NB4 (cell line): ENCODE results near the gene PRKG1.

ENCODE experiments used
- MYC ChIP-seq: IDR thresholded peaks from 2 replicates; pipeline ENCODE4 v1.6.1; 2011; ENCODE audit warnings: low read depth, low read length
- POLR2A ChIP-seq: IDR thresholded peaks from 2 replicates; pipeline ENCODE4 v1.6.1; 2011; ENCODE audit warnings: mild to moderate bottlenecking; ENCODE audit not compliant: insufficient read length; ENCODE audit errors: extremely low read depth
- TF ChIP-seq, protein P1 (sequence below): IDR thresholded peaks from one replicate; pipeline ENCODE4 v1.5.1; 2012; ENCODE audit warnings: low read depth, low read length
- TF ChIP-seq, protein P2 (sequence below): IDR thresholded peaks from 2 replicates; pipeline ENCODE4 v1.6.1; 2011; ENCODE audit warnings: low read depth, low read length

DNA sequence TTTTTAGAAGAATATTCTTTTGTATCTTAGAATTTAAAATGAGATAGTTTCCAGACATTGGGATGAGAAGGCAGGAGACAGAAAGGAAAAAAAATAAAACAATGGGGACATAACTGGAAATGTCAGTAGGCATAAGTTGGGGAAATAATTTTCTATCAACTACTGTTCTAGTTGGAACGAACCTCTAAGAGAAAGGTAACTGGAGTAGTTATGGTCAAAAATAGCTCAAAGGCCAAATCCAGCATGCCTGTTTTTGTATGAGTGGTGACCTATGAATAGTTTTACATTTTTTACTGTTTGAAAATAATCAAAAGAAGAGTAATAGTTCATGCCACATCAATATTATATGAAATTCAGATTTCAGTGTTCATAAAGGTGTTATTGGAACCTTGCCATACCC is 877.3 kb downstream of the PRKG1 start:
- TF ChIP-seq, protein P1, sequence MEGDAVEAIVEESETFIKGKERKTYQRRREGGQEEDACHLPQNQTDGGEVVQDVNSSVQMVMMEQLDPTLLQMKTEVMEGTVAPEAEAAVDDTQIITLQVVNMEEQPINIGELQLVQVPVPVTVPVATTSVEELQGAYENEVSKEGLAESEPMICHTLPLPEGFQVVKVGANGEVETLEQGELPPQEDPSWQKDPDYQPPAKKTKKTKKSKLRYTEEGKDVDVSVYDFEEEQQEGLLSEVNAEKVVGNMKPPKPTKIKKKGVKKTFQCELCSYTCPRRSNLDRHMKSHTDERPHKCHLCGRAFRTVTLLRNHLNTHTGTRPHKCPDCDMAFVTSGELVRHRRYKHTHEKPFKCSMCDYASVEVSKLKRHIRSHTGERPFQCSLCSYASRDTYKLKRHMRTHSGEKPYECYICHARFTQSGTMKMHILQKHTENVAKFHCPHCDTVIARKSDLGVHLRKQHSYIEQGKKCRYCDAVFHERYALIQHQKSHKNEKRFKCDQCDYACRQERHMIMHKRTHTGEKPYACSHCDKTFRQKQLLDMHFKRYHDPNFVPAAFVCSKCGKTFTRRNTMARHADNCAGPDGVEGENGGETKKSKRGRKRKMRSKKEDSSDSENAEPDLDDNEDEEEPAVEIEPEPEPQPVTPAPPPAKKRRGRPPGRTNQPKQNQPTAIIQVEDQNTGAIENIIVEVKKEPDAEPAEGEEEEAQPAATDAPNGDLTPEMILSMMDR, result no peak
- TF ChIP-seq POLR2A (no peak), MYC (no peak)
- TF ChIP-seq, protein P2, sequence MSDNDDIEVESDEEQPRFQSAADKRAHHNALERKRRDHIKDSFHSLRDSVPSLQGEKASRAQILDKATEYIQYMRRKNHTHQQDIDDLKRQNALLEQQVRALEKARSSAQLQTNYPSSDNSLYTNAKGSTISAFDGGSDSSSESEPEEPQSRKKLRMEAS, result no peak
